Peyer's patch (tissue), 4 donors: ENCODE data around the gene C4orf50. TPM values are rescaled to one million over a fixed set of nuclear protein-coding genes. Genes with fewer than 3 reads are reported as not detected.
"Not testable (repeated sequence)": the region's sequence is repeated elsewhere in the genome, so short reads cannot be mapped to it uniquely, and the experiment has no call there.

Experiments
- DNase-seq, 3 donors: peaks; one replicate each; pipeline ENCODE4 v3.0.0-alpha.2; 2017 to 2019
- H3K27ac ChIP-seq, 4 donors: fragments of 200-600 bp; sonication (generic); one replicate each; pipeline ENCODE4 v1.5.1; 2016 to 2019
- H3K27me3 ChIP-seq, 2 donors: fragments of 200-600 bp; sonication (generic); one replicate each; pipeline ENCODE4 v1.5.1; 2019
- H3K36me3 ChIP-seq, 3 donors: fragments of 200-600 bp; sonication (generic); one replicate each; pipeline ENCODE4 v1.5.1; 2016 to 2019
- H3K4me1 ChIP-seq, 4 donors: fragments of 200-600 bp; sonication (generic); one replicate each; pipeline ENCODE4 v1.5.1; 2016 to 2019
- H3K4me3 ChIP-seq, 4 donors: fragments of 200-600 bp; sonication (generic); 1 replicate in 3 of 4; 2 replicates in 1 of 4; pipeline ENCODE4 v1.5.1; 2016 to 2019; ENCODE audit warnings: mild to moderate bottlenecking in 1 of 4
- H3K9me3 ChIP-seq, 4 donors: fragments of 200-600 bp; sonication (generic); one replicate each; pipeline ENCODE4 v1.5.1; 2016 to 2019; ENCODE audit warnings: mild to moderate bottlenecking in 1 of 4
- POLR2A ChIP-seq, 2 donors: fragments of 450-650 bp; IDR thresholded peaks; one replicate each; pipeline ENCODE4 v1.5.1; 2017; ENCODE audit warnings: antibody characterized with exemption in 2 of 2, mild to moderate bottlenecking in 2 of 2, moderate library complexity in 2 of 2
- total RNA-seq, 4 donors: library from RNA; depleted of rRNA; stranded (reverse); fragments of >200 nt; gene quantifications; one replicate each; pipeline ENCODE4 v1.1.0, GENCODE V29; 2016
- TF ChIP-seq, protein P1 (sequence below), 6 experiments: fragments of 450-650 bp in 4 of 6; fragments of 200-600 bp in 2 of 6; sonication (generic) in 1 of 6; IDR thresholded peaks; one replicate each; pipeline ENCODE4 v1.5.1; 2017 to 2019; ENCODE audit warnings: antibody characterized with exemption in 6 of 6, mild to moderate bottlenecking in 3 of 6, moderate library complexity in 1 of 6

Gene C4orf50
- total RNA-seq, 4 donors from 2014 or later = 0.19 to 0.83 (median 0.40) TPM; not detected in 1

- H3K9me3 ChIP-seq = no peaks in the 10 kb centered on the region
- TF ChIP-seq POLR2A (IDR thresholded peaks at IDR 0.05) = no peak
- TF ChIP-seq, protein P1, sequence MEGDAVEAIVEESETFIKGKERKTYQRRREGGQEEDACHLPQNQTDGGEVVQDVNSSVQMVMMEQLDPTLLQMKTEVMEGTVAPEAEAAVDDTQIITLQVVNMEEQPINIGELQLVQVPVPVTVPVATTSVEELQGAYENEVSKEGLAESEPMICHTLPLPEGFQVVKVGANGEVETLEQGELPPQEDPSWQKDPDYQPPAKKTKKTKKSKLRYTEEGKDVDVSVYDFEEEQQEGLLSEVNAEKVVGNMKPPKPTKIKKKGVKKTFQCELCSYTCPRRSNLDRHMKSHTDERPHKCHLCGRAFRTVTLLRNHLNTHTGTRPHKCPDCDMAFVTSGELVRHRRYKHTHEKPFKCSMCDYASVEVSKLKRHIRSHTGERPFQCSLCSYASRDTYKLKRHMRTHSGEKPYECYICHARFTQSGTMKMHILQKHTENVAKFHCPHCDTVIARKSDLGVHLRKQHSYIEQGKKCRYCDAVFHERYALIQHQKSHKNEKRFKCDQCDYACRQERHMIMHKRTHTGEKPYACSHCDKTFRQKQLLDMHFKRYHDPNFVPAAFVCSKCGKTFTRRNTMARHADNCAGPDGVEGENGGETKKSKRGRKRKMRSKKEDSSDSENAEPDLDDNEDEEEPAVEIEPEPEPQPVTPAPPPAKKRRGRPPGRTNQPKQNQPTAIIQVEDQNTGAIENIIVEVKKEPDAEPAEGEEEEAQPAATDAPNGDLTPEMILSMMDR (IDR thresholded peaks at IDR 0.05) = no peak
- DNase-seq = no peak
- H3K4me1 ChIP-seq = no peaks in the 10 kb centered on the region
- H3K4me3 ChIP-seq = no peak overlapping the region
- H3K27me3 ChIP-seq = no peaks in the 10 kb centered on the region
- H3K36me3 ChIP-seq = no peaks in the 10 kb centered on the region
- no peak overlapping the region for H3K27ac ChIP-seq
These were observed 152.2 kb downstream of the C4orf50 start for GRCh38 chr4:5865896-5866599.

GRCh38 chr4:5863461-5864113, 154.6 kb downstream of the C4orf50 start:
- no peak overlapping the region for H3K4me3 ChIP-seq
- no peak for DNase-seq
- TF ChIP-seq, protein P1 (IDR thresholded peaks at IDR 0.05) = no peak
- no peak for TF ChIP-seq POLR2A (IDR thresholded peaks at IDR 0.05)
- H3K36me3 ChIP-seq = no peaks in the 10 kb centered on the region
- H3K27me3 ChIP-seq = no peaks in the 10 kb centered on the region
- H3K4me1 ChIP-seq = no peaks in the 10 kb centered on the region
- no peaks in the 10 kb centered on the region for H3K9me3 ChIP-seq
- H3K27ac ChIP-seq = no peak overlapping the region

DNA sequence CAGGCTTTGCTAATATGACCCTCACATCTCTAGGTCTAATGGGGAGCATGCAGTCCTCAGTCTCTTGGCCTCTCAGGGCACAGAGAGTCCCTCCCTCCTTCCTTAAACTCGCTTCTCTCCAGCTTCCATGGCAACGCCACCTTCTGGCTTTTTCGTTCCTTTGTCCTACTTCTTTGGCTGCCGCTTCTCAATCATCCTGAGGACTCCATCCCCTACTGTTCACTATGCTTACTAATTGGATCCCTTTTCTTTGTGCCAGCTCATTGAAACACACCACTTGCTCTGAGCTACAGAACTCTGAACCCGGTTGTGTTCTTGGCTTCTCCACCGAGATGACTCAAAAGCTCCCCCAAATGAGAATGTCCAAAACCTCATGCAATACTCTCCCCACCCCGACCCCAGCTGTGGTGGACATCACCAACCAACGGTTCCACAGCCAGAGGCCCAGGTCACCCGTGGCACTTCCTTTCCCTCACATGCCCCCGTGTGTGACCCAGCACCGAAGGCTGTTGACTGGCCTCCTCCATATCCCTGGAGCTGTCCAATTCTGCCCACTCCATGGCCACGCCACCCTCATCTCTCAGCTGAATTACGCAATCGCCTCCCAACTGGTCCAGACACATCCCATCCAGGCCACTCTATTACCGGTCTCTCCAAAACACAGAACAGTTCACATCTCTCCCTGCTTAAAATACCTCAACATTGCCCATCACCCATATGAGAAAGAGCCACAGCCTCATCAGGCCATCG, 160.0 kb downstream of the C4orf50 start:
- Histone ChIP-seq H3K36me3 (no peaks in the 10 kb centered on the region), H3K27ac (no peak overlapping the region), H3K27me3 (no peaks in the 10 kb centered on the region), H3K9me3 (no peaks in the 10 kb centered on the region), H3K4me3 (no peak overlapping the region), H3K4me1 (no peaks in the 10 kb centered on the region)
- TF ChIP-seq, protein P1 (IDR thresholded peaks at IDR 0.05) = no peak
- TF ChIP-seq POLR2A (IDR thresholded peaks at IDR 0.05) = no peak
- no peak for DNase-seq

GRCh38 chr4:5857199-5857598, 161.0 kb downstream of the C4orf50 start:
- H3K4me3 ChIP-seq = no peak overlapping the region
- no peak overlapping the region for H3K27ac ChIP-seq
- H3K9me3 ChIP-seq = no peaks in the 10 kb centered on the region
- DNase-seq = no peak
- H3K36me3 ChIP-seq = no peaks in the 10 kb centered on the region
- H3K27me3 ChIP-seq = no peaks in the 10 kb centered on the region
- no peak for TF ChIP-seq POLR2A (IDR thresholded peaks at IDR 0.05)
- TF ChIP-seq, protein P1 (IDR thresholded peaks at IDR 0.05) = no peak
- no peaks in the 10 kb centered on the region for H3K4me1 ChIP-seq

DNA sequence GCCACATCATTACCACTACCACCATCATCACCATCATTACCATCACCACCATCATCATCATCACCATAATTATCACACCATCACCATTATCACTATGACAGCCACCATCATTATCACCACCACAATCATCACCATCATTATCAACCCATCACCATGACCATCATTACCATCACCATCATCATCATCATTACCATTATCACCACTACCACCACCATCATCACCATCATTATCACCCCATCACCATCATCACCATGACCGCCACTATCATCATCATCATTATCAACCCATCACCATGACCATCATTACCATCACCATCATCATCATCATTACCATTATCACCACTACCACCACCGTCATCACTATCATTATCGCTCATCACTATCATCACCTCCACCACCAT, 161.9 kb downstream of the C4orf50 start:
- not testable (repeated sequence) for H3K4me1 ChIP-seq, DNase-seq, H3K27me3 ChIP-seq, H3K4me3 ChIP-seq, H3K36me3 ChIP-seq, H3K9me3 ChIP-seq, H3K27ac ChIP-seq

DNA sequence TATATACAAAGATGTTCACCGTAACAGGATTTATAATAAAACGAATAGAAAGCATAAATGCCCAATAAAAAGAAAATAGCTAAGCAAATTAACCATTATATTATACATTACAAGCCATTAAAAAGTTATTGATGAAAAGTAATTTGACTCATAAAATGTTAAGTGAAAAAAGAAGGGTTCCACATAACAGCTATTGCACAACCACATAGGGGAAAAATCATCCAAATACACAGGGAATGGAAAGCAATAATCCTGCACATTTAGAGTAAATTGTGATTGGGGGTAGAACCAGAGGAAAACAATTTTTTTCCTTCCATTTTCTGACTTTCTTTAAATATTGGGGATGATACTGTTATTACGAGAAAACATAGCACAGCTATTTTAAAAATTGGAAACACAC, 163.3 kb downstream of the C4orf50 start:
- Histone ChIP-seq H3K4me3 (no peak overlapping the region), H3K27ac (no peak overlapping the region), H3K9me3 (no peaks in the 10 kb centered on the region), H3K4me1 (no peaks in the 10 kb centered on the region), H3K36me3 (no peaks in the 10 kb centered on the region), H3K27me3 (no peaks in the 10 kb centered on the region)
- no peak for TF ChIP-seq POLR2A (IDR thresholded peaks at IDR 0.05)
- TF ChIP-seq, protein P1 (IDR thresholded peaks at IDR 0.05) = no peak
- no peak for DNase-seq
